Esophagus squamous epithelium (tissue), 4 donors: ENCODE measurements around the gene HBG2.

Experiments
- CTCF ChIP-seq, 6 experiments: fragments of 450-650 bp in 4 of 6; fragments of 200-600 bp in 2 of 6; sonication (generic) in 2 of 6; IDR thresholded peaks; one replicate each; pipeline ENCODE4 v1.5.1; 2016 to 2019; ENCODE audit warnings: antibody characterized with exemption in 6 of 6, mild to moderate bottlenecking in 4 of 6, moderate library complexity in 4 of 6
- POLR2A ChIP-seq, 4 donors: fragments of 450-650 bp; IDR thresholded peaks; one replicate each; pipeline ENCODE4 v1.6.1; 2017; ENCODE audit warnings: antibody characterized with exemption in 4 of 4, mild to moderate bottlenecking in 4 of 4, moderate library complexity in 3 of 4

GRCh38 chr11:5279471-5280090 lies 25.0 kb upstream of the HBG2 start:
- TF ChIP-seq POLR2A (IDR thresholded peaks at IDR 0.05) = no peak
- no peak for TF ChIP-seq CTCF (IDR thresholded peaks at IDR 0.05)
